Measurements from ENCODE around the gene SHQ1.

GRCh38 chr3:72797773-72798543, 50.3 kb downstream of the SHQ1 start:
- TF ChIP-seq CTCF (IDR thresholded peaks at IDR 0.05) (no peak), POLR2A (IDR thresholded peaks at IDR 0.05) (no peak)
